Activated CD4-positive, alpha-beta T cell treated with anti-CD3 and anti-CD28 coated beads, Interleukin-2, Interleukin-6, amounts not matched to agents 100 ng/mL and 50 ng/mL, durations not matched to agents 16 hours and 8 hours (primary cell): ENCODE data around the gene TTC23.

Source experiments
- DNase-seq: peaks from one replicate; pipeline ENCODE4 v3.0.0-alpha.2; 2020

TTC23 gene

GRCh38 chr15:99187936-99188335 lies 61.4 kb downstream of the TTC23 start:
- DNase-seq, result no peak

GRCh38 chr15:99185414-99186130 lies 63.8 kb downstream of the TTC23 start:
- DNase-seq, result no peak

- DNase-seq, result no peak
Observed at GRCh38 chr15:99182791-99183190, 66.6 kb downstream of the TTC23 start.

GRCh38 chr15:99181545-99181971 lies 67.8 kb downstream of the TTC23 start:
- DNase-seq, result no peak

GRCh38 chr15:99180964-99181306 lies 68.4 kb downstream of the TTC23 start:
- no peak for DNase-seq

- DNase-seq, result no peak
Observed at GRCh38 chr15:99180086-99180963, 69.1 kb downstream of the TTC23 start.

GRCh38 chr15:99177679-99178078 lies 71.7 kb downstream of the TTC23 start:
- no peak for DNase-seq

- no peak for DNase-seq
Observed at GRCh38 chr15:99176757-99177156, 72.6 kb downstream of the TTC23 start.

- no peak for DNase-seq
Observed at GRCh38 chr15:99174567-99175395, 74.6 kb downstream of the TTC23 start.

GRCh38 chr15:99172989-99173388 lies 76.4 kb downstream of the TTC23 start:
- no peak for DNase-seq

GRCh38 chr15:99172171-99172570 lies 77.2 kb downstream of the TTC23 start:
- no peak for DNase-seq

GRCh38 chr15:99170476-99171065 lies 78.8 kb downstream of the TTC23 start:
- no peak for DNase-seq

GRCh38 chr15:99169769-99170311 lies 79.5 kb downstream of the TTC23 start:
- no peak for DNase-seq

- DNase-seq, result no peak
Observed at GRCh38 chr15:99168601-99169580, 80.5 kb downstream of the TTC23 start.

- no peak for DNase-seq
Observed at GRCh38 chr15:99167640-99168039, 81.7 kb downstream of the TTC23 start.

- no peak for DNase-seq
Observed at GRCh38 chr15:99167201-99167600, 82.2 kb downstream of the TTC23 start.

- DNase-seq, result no peak
Observed at GRCh38 chr15:99165956-99166689, 83.3 kb downstream of the TTC23 start.

- DNase-seq, result no peak
Observed at GRCh38 chr15:99165020-99165790, 84.2 kb downstream of the TTC23 start.

- no peak for DNase-seq
Observed at GRCh38 chr15:99164119-99164518, 85.3 kb downstream of the TTC23 start.
